Muscle layer of duodenum (tissue), 2 donors: ENCODE results near the gene TRUB2.
"Not testable (repeated sequence)": the region's sequence is repeated elsewhere in the genome, so short reads cannot be mapped to it uniquely, and the experiment has no call there.

Source experiments
- H3K27ac ChIP-seq: one replicate; pipeline ENCODE4 v1.7.0; 2013; ENCODE audit warnings: mild to moderate bottlenecking, low read length
- H3K27me3 ChIP-seq: one replicate; pipeline ENCODE4 v1.7.0; 2013; ENCODE audit warnings: low read depth, mild to moderate bottlenecking, control low read depth, low read length
- H3K36me3 ChIP-seq, 2 donors: one replicate each; pipeline ENCODE4 v1.7.0; 2013; ENCODE audit warnings: low read length in 2 of 2, control low read depth in 1 of 2, mild to moderate bottlenecking in 1 of 2; ENCODE audit not compliant: insufficient read depth in 2 of 2, control insufficient read depth in 1 of 2
- H3K4me1 ChIP-seq, 2 donors: one replicate each; pipeline ENCODE4 v1.7.0; 2013; ENCODE audit warnings: low read length in 2 of 2, mild to moderate bottlenecking in 2 of 2, control low read depth in 1 of 2, moderate library complexity in 1 of 2; ENCODE audit not compliant: insufficient read depth in 2 of 2, control insufficient read depth in 1 of 2
- H3K4me3 ChIP-seq, 2 donors: one replicate each; pipeline ENCODE4 v1.7.0; 2013; ENCODE audit warnings: low read length in 2 of 2, low read depth in 1 of 2, mild to moderate bottlenecking in 1 of 2
- H3K9me3 ChIP-seq, 2 donors: one replicate each; pipeline ENCODE4 v1.7.0; 2013; ENCODE audit warnings: low read length in 2 of 2, control low read depth in 1 of 2, mild to moderate bottlenecking in 1 of 2; ENCODE audit not compliant: control insufficient read depth in 1 of 2
- donor health status: healthy.

Gene TRUB2

DNA sequence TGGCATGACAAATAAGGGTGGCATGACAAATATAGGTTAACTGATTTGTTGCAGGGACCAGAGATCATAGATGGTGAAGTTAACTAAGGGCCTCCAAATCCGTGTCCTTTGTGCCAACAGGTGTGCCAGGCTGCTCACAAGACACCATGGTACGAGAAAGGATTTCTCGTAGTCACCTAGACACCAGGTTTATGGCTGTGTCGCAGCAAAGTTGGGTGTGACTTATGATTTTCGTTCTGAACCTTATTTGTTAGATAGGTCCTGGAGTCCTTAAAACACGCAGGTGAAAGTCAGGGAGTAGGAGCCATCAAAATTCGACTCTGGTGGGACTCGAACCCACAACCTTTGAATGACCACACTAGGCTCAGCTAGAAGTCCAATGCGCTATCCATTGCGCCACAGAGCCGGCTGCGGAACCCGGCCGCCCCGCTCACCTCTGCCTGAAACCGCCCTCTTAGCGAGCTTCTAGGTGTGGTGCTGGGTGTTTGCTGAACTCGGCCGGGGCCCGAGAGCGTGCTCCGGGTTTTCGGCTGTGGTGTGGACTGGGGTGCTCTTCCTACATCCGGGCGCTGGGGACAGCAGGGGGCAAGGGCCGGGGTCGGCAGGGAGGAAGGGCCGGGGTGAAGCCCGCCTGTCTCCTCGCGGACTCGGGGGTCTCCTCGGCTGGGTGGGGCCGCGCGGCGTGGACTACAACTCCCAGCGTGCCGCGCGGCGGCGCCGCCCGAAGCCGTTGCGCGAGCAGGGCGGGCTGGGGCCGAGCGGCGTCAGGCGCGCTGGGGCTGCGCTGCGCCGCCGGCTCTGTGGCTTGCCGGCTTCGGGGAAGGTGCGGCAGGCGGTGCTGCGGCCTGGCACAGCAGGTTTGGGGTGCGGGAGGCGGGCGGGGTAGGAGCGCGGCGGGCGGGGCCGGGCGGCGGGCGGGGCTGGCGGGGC, 17.8 kb upstream of the TRUB2 start, which contains the start of gene SLC27A4:
Gene SLC27A4 (plus strand): TSS at position 767 of the 930 bp plus-strand sequence. CDS start 2,606 bp downstream, outside the sequence.
- peak within 1 kb of the TSS; percentile 81 to 87 for H3K4me3 ChIP-seq
- H3K27ac ChIP-seq = peak within 1 kb of the TSS; percentile 21
- peaks cover 3 to 8% of the 10 kb centered on the region in 2 donors for H3K4me1 ChIP-seq
- H3K27me3 ChIP-seq = no peaks in the 10 kb centered on the region
- peaks cover 12 to 30% of the 10 kb centered on the region in 2 donors for H3K36me3 ChIP-seq
- H3K9me3 ChIP-seq = no peaks in the 10 kb centered on the region

- H3K4me1 ChIP-seq, H3K27ac ChIP-seq, H3K9me3 ChIP-seq, H3K4me3 ChIP-seq, H3K27me3 ChIP-seq: not testable (repeated sequence)
- H3K36me3 ChIP-seq = peaks cover 6 to 20% of the 10 kb centered on the region in 2 donors
Observed at GRCh38 chr9:128338852-128339614, 16.8 kb upstream of the TRUB2 start.

DNA sequence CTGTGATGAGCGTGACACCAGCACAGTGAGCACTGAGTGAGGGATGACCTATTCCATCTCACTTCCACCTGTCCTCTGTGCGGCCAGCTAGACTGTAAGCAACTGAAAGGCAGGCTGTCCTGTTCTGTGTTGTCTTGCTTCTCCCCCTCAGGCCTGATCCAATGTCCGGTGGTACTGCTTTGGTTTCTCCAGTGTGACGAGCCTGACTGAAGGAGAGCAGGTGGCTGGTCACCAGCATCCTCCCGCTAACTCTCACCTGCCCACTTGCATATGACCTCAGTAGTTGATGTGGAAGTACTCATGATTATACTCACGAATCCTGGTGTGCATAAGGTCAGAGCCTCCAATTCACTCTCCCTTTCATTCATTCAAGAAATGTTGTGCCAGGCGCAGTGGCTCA, 15.7 kb upstream of the TRUB2 start:
- peaks cover 3 to 8% of the 10 kb centered on the region in 2 donors for H3K4me1 ChIP-seq
- no peak overlapping the region for H3K27ac ChIP-seq
- H3K27me3 ChIP-seq = no peaks in the 10 kb centered on the region
- H3K9me3 ChIP-seq = no peaks in the 10 kb centered on the region
- H3K36me3 ChIP-seq = peaks cover 8 to 19% of the 10 kb centered on the region in 2 donors
- H3K4me3 ChIP-seq = no peak overlapping the region

GRCh38 chr9:128335914-128336313, 13.7 kb upstream of the TRUB2 start:
- Histone ChIP-seq H3K4me1 (peaks cover 2 to 3% of the 10 kb centered on the region in 2 donors), H3K4me3 (no peak overlapping the region), H3K27ac (no peak overlapping the region), H3K9me3 (no peaks in the 10 kb centered on the region), H3K27me3 (no peaks in the 10 kb centered on the region), H3K36me3 (peaks cover 17 to 21% of the 10 kb centered on the region in 2 donors)

GRCh38 chr9:128335161-128335560, 12.9 kb upstream of the TRUB2 start:
- peaks cover 17 to 21% of the 10 kb centered on the region in 2 donors for H3K36me3 ChIP-seq
- no peaks in the 10 kb centered on the region for H3K9me3 ChIP-seq
- no peak overlapping the region for H3K4me3 ChIP-seq
- H3K27ac ChIP-seq = no peak overlapping the region
- H3K27me3 ChIP-seq = no peaks in the 10 kb centered on the region
- H3K4me1 ChIP-seq = peaks cover 0 to 3% of the 10 kb centered on the region in 2 donors

DNA sequence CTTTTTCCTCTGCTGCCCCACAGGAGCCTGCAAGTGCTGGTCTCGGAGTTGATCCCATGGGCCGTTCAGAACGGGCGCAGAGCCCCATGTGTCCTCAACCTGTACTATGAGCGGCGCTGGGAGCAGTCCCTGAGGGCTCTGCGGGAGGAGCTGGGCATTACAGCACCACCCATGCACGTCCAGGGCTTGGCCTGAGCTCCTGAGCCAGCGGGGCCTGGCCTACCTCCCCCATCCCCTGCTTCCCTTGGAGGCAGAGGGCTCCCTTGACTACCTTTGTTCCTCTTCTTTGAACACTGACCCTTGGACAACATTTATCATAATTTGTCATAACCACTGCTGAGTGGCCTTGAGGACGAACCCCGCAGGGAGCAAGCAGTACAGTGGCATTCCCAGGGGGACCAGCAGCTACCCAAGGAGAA, 11.2 kb upstream of the TRUB2 start:
- Histone ChIP-seq H3K36me3 (peaks cover 19 to 28% of the 10 kb centered on the region in 2 donors), H3K27me3 (no peaks in the 10 kb centered on the region), H3K27ac (no peak overlapping the region), H3K4me1 (peaks cover 0 to 2% of the 10 kb centered on the region in 2 donors), H3K4me3 (no peak overlapping the region), H3K9me3 (no peaks in the 10 kb centered on the region)

DNA sequence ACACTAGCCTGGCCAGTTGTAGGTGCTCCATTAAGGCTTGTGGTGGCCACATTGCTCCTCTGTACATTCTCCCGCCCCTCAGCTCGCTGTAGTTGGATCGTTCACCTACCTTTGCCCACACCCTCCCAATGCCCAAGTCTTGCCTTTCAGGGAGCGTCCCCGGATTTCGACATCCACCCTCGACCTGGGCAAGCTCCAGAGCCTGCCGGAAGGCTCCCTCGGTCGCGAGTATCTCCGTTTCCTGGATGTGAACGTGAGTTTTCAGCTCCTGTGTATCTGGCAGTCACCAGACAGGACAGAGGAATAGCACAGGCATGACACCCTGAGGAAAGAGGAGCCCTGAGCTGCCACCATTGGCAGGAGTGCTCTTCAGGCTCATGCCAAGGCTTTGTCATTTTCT, 3.4 kb upstream of the TRUB2 start:
- Histone ChIP-seq H3K27ac (no peak overlapping the region), H3K4me1 (peaks cover 2 to 30% of the 10 kb centered on the region in 2 donors), H3K36me3 (peaks cover 12 to 42% of the 10 kb centered on the region in 2 donors), H3K27me3 (no peaks in the 10 kb centered on the region), H3K4me3 (no peak overlapping the region), H3K9me3 (no peaks in the 10 kb centered on the region)

- H3K9me3 ChIP-seq = no peaks in the 10 kb centered on the region
- H3K4me1 ChIP-seq = peaks cover 0 to 30% of the 10 kb centered on the region in 2 donors
- no peak overlapping the region for H3K27ac ChIP-seq
- H3K4me3 ChIP-seq = no peak overlapping the region
- peaks cover 12 to 42% of the 10 kb centered on the region in 2 donors for H3K36me3 ChIP-seq
- no peaks in the 10 kb centered on the region for H3K27me3 ChIP-seq
Observed at GRCh38 chr9:128324401-128324800, 2.2 kb upstream of the TRUB2 start.

DNA sequence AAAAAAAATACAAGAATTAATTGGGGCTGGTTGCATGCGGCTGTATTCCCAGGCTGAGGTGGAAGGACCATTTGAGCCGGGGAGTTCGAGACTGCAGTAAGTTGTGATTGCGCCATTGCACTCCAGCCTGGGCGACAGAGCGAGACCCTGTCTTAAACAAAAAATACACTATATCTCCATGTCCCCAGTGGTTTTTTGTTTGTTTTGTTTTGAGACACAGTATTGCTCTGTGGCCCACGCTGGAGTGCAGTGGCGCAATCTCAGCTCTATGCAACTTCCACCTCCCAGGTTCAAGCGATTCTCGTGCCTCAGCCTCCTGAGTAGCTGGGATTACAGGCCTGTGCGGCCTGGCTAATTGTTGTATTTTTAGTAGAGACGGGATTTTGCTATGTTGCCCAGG, 1.5 kb upstream of the TRUB2 start:
- H3K4me3 ChIP-seq = peak overlapping the region; percentile 86 to 95
- H3K9me3 ChIP-seq = no peaks in the 10 kb centered on the region
- H3K36me3 ChIP-seq = peaks cover 12 to 39% of the 10 kb centered on the region in 2 donors
- H3K27me3 ChIP-seq = no peaks in the 10 kb centered on the region
- H3K27ac ChIP-seq = peak overlapping the region; percentile 82
- peaks cover 0 to 30% of the 10 kb centered on the region in 2 donors for H3K4me1 ChIP-seq

GRCh38 chr9:128323212-128323730, 1.0 kb upstream of the TRUB2 start:
- peaks cover 9 to 34% of the 10 kb centered on the region in 2 donors for H3K36me3 ChIP-seq
- H3K4me1 ChIP-seq = peaks cover 0 to 30% of the 10 kb centered on the region in 2 donors
- H3K27me3 ChIP-seq = no peaks in the 10 kb centered on the region
- peak overlapping the region; percentile 82 for H3K27ac ChIP-seq
- H3K4me3 ChIP-seq = peak overlapping the region; percentile 86 to 95
- H3K9me3 ChIP-seq = no peaks in the 10 kb centered on the region

GRCh38 chr9:128321879-128322403, 306 bp downstream of the TRUB2 start:
- Histone ChIP-seq H3K4me1 (peaks cover 0 to 30% of the 10 kb centered on the region in 2 donors), H3K9me3 (no peaks in the 10 kb centered on the region), H3K36me3 (peaks cover 18 to 32% of the 10 kb centered on the region in 2 donors), H3K4me3 (peak overlapping the region; percentile 86 to 95), H3K27me3 (no peaks in the 10 kb centered on the region), H3K27ac (peak overlapping the region; percentile 82)
